PC-9 (cell line): ENCODE results near the gene IP6K3. TPM values are rescaled to one million over a fixed set of nuclear protein-coding genes. Genes with fewer than 3 reads are reported as not detected.
A peak's percentile ranks its signal among the peaks of the same experiment; 100 is the strongest.

Source experiments
- BruUV-seq: library from RNA; stranded (reverse); fragments of 400-500 nt; replicated peaks from 2 replicates; lab custom pipeline; 2021; lab: Mats Ljungman, UMichigan
- CTCF ChIA-PET: fragments of 300-600 bp; sonication (Branson Sonifier 250); formaldehyde crosslinking; loops from one replicate; lab custom pipeline; 2022; ENCODE audit warnings: antibody characterized with exemption; lab: Charles Lee
- POLR2A ChIA-PET: fragments of 300-600 bp; sonication (Branson Sonifier 250); formaldehyde crosslinking; loops from one replicate; lab custom pipeline; 2022; ENCODE audit warnings: antibody characterized with exemption; ENCODE audit not compliant: unreplicated experiment; lab: Charles Lee
- DNase-seq, 2 experiments: peaks; one replicate each; pipeline versions ENCODE4 v3.0.0 to v3.0.0-alpha.2; 2015 to 2022; ENCODE audit warnings: mixed read lengths in 1 of 2
- H2AFZ ChIP-seq: fragments of 200-600 bp; sonication (generic); 2 replicates; pipeline ENCODE4 v1.8.1; 2017; ENCODE audit warnings: antibody characterized with exemption
- H3F3A ChIP-seq: fragments of 200-600 bp; sonication (generic); 2 replicates; pipeline ENCODE4 v1.8.1; 2017; ENCODE audit warnings: antibody characterized with exemption, mild to moderate bottlenecking, low read depth; ENCODE audit not compliant: insufficient read depth
- H3K27ac ChIP-seq: fragments of 200-600 bp; sonication (generic); 2 replicates; pipeline ENCODE4 v1.6.1; 2016; ENCODE audit warnings: mixed run types
- H3K27me3 ChIP-seq: fragments of 200-600 bp; sonication (generic); 2 replicates; pipeline ENCODE4 v1.6.1; 2016; ENCODE audit warnings: low read depth, mixed run types; ENCODE audit not compliant: insufficient read depth
- H3K36me3 ChIP-seq: fragments of 200-600 bp; sonication (generic); 2 replicates; pipeline ENCODE4 v1.6.1; 2016; ENCODE audit warnings: low read depth, mixed run types
- H3K4me1 ChIP-seq: fragments of 200-600 bp; sonication (generic); replicated peaks from 2 replicates; pipeline ENCODE4 v1.6.1; 2016; ENCODE audit warnings: mixed run types; ENCODE audit not compliant: insufficient read depth
- H3K4me2 ChIP-seq: fragments of 200-600 bp; sonication (generic); 2 replicates; pipeline ENCODE4 v1.6.1; 2017; ENCODE audit warnings: mixed run types
- H3K4me3 ChIP-seq: fragments of 200-600 bp; sonication (generic); 2 replicates; pipeline ENCODE4 v1.6.1; 2016; ENCODE audit warnings: mixed run types
- H3K79me2 ChIP-seq: fragments of 200-600 bp; sonication (generic); 2 replicates; pipeline ENCODE4 v1.6.1; 2017; ENCODE audit warnings: low read depth, mixed run types
- H3K9me2 ChIP-seq: fragments of 200-600 bp; sonication (generic); 2 replicates; pipeline ENCODE4 v1.8.1; 2017; ENCODE audit warnings: mild to moderate bottlenecking; ENCODE audit not compliant: insufficient read depth
- H3K9me3 ChIP-seq: fragments of 200-600 bp; sonication (generic); 2 replicates; pipeline ENCODE4 v1.8.1; 2016; ENCODE audit warnings: low read depth; ENCODE audit not compliant: insufficient read depth
- H4K20me1 ChIP-seq: fragments of 200-600 bp; sonication (generic); 2 replicates; pipeline ENCODE4 v1.8.1; 2017; ENCODE audit not compliant: insufficient read depth
- CTCF ChIP-seq: fragments of 200-600 bp; sonication (generic); conservative IDR thresholded peaks from 2 replicates; pipeline ENCODE4 v1.6.1; 2017; ENCODE audit warnings: mixed run types, antibody characterized with exemption, mild to moderate bottlenecking, moderate library complexity
- EZH2 ChIP-seq: fragments of 200-600 bp; sonication (generic); IDR thresholded peaks from 2 replicates; pipeline ENCODE4 v1.8.0; 2017; ENCODE audit warnings: antibody characterized with exemption, low read depth
- intact Hi-C: fragments of 100-400 bp; cut with micrococcal nuclease; formaldehyde crosslinking; loops from one replicate; pipeline ENCODE4 v1.10.0; 2022; ENCODE audit not compliant: unreplicated experiment
- total RNA-seq: library from RNA; stranded (reverse); gene quantifications from 2 replicates; pipeline ENCODE4 v1.2.3, GENCODE V29; 2021

The IP6K3 gene
- total RNA-seq, 1 experiment from 2014 or later = not detected

GRCh38 chr6:33756211-33756954 is 9.7 kb upstream of the IP6K3 start:
- no peaks in the 10 kb centered on the region for H4K20me1 ChIP-seq
- H3K4me2 ChIP-seq = no peak overlapping the region
- no peaks in the 10 kb centered on the region for H3K9me2 ChIP-seq
- H3F3A ChIP-seq = peaks cover 9% of the 10 kb centered on the region; the same call in 1 of the 2 replicates
- ChIA-PET CTCF (no interaction called here), POLR2A (no interaction called here)
- DNase-seq = no peak
- TF ChIP-seq EZH2 (no peak), CTCF (no peak)
- H3K79me2 ChIP-seq = no peaks in the 10 kb centered on the region
- peaks cover 39% of the 10 kb centered on the region for H3K4me1 ChIP-seq
- H3K36me3 ChIP-seq = no peaks in the 10 kb centered on the region
- H3K27me3 ChIP-seq = no peaks in the 10 kb centered on the region
- H3K27ac ChIP-seq = no peak overlapping the region
- no TSS peak for BruUV-seq
- H3K9me3 ChIP-seq = no peaks in the 10 kb centered on the region
- no peak overlapping the region for H2AFZ ChIP-seq
- intact Hi-C loops = no loop called here
- H3K4me3 ChIP-seq = no peak overlapping the region

GRCh38 chr6:33755070-33755869 is 8.6 kb upstream of the IP6K3 start:
- Histone ChIP-seq H2AFZ (no peak overlapping the region), H3K4me2 (0 out of 2 replicates have a peak overlapping the region, but pooled peaks have one; percentile 16), H3K9me3 (no peaks in the 10 kb centered on the region), H3K4me1 (peaks cover 50% of the 10 kb centered on the region), H3K4me3 (no peak overlapping the region), H3K9me2 (no peaks in the 10 kb centered on the region), H4K20me1 (no peaks in the 10 kb centered on the region), H3K27ac (no peak overlapping the region), H3K79me2 (no peaks in the 10 kb centered on the region), H3K27me3 (no peaks in the 10 kb centered on the region), H3F3A (peaks cover 13% of the 10 kb centered on the region; the same call in 1 of the 2 replicates), H3K36me3 (no peaks in the 10 kb centered on the region)
- no TSS peak for BruUV-seq
- DNase-seq = peak; percentile 36 to 47
- CTCF ChIA-PET = no interaction called here
- TF ChIP-seq CTCF = no peak
- no peak for TF ChIP-seq EZH2
- POLR2A ChIA-PET = interaction anchor here (0.7 kb wide), 1 partner anchor 12 kb away, joined by 14 read pairs; no protein-coding TSS in a partner anchor
- intact Hi-C loops = no loop called here

GRCh38 chr6:33754222-33754621 is 7.5 kb upstream of the IP6K3 start:
- peaks cover 50% of the 10 kb centered on the region for H3K4me1 ChIP-seq
- POLR2A ChIA-PET = no interaction called here

More at GRCh38 chr6:33754222-33754621, 7.5 kb upstream of the IP6K3 start:
- peaks cover 16% of the 10 kb centered on the region; the same call in 1 of the 2 replicates for H3F3A ChIP-seq
- H4K20me1 ChIP-seq = no peaks in the 10 kb centered on the region
- H3K9me3 ChIP-seq = no peaks in the 10 kb centered on the region
- no peak overlapping the region for H3K27ac ChIP-seq
- H3K9me2 ChIP-seq = no peaks in the 10 kb centered on the region
- H3K4me2 ChIP-seq = no peak overlapping the region
- H3K79me2 ChIP-seq = no peaks in the 10 kb centered on the region
- H3K4me3 ChIP-seq = no peak overlapping the region
- intact Hi-C loops = no loop called here
- CTCF ChIA-PET = no interaction called here
- TF ChIP-seq EZH2 (no peak), CTCF (no peak)
- no peaks in the 10 kb centered on the region for H3K36me3 ChIP-seq
- no peaks in the 10 kb centered on the region for H3K27me3 ChIP-seq
- DNase-seq = no peak
- no peak overlapping the region for H2AFZ ChIP-seq
- no TSS peak for BruUV-seq
